ENCODE measurements around the gene EXOC4.

Gene EXOC4

GRCh38 chr7:133359449-133359848 is 106.6 kb downstream of the EXOC4 start:
- no peak overlapping the region for H3K4me3 ChIP-seq (ENCODE audit: low read depth, low read length)
- no peak for TF ChIP-seq CTCF (IDR thresholded peaks at IDR 0.05; ENCODE audit: borderline replicate concordance, insufficient read depth, low read depth, low read length)

- no peak overlapping the region for H3K4me3 ChIP-seq (ENCODE audit: low read depth, low read length)
- no peak for TF ChIP-seq CTCF (IDR thresholded peaks at IDR 0.05; ENCODE audit: borderline replicate concordance, insufficient read depth, low read depth, low read length)
Observed at GRCh38 chr7:133360201-133360600, 107.3 kb downstream of the EXOC4 start.

DNA sequence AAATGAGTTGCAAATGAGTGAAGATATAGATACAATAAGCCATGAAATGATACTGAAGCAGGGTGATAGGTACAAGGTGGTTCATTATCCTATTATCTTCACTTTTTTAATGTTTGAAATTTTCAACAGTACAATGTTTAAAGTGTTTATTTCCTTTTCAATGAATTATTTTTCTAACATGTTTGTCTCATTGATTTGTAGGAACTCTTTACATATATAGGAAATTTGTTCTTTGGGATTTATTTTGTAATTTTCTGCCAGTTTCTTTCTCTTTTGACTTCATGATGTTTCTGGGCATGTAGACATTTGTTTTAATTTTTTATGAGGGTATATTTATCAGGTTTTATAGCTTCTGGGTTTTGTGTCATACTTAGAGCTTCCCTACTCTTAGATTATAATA is 108.9 kb downstream of the EXOC4 start:
- no peak for TF ChIP-seq CTCF (IDR thresholded peaks at IDR 0.05; ENCODE audit: borderline replicate concordance, insufficient read depth, low read depth, low read length)
- H3K4me3 ChIP-seq (ENCODE audit: low read depth, low read length), result no peak overlapping the region

GRCh38 chr7:133364959-133365690 is 112.2 kb downstream of the EXOC4 start:
- no peak for TF ChIP-seq CTCF (IDR thresholded peaks at IDR 0.05; ENCODE audit: borderline replicate concordance, insufficient read depth, low read depth, low read length)
- no peak overlapping the region for H3K4me3 ChIP-seq (ENCODE audit: low read depth, low read length)

- TF ChIP-seq CTCF (IDR thresholded peaks at IDR 0.05; ENCODE audit: borderline replicate concordance, insufficient read depth, low read depth, low read length), result no peak
- H3K4me3 ChIP-seq (ENCODE audit: low read depth, low read length), result no peak overlapping the region
Observed at GRCh38 chr7:133365917-133366316, 113.0 kb downstream of the EXOC4 start.

DNA sequence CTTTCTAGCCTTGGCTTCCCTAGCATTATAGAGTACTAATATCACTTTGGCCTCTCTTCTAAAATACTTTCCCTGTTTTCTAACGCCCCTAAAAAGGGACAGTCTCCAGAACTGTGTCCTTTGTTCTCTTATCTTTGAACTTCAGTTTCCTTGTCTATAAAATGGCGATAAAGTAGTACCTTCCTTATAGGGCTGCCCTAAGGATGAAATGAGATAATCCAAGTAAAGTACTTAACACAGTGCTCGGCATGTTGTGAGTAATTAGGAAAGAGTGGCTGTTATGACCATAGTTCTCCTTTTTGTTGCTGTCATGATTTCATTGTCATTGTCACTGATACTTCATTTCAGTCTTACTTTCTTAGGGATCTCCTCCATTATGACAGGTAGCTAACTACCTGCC is 114.7 kb downstream of the EXOC4 start:
- TF ChIP-seq CTCF (IDR thresholded peaks at IDR 0.05; ENCODE audit: borderline replicate concordance, insufficient read depth, low read depth, low read length), result no peak
- H3K4me3 ChIP-seq (ENCODE audit: low read depth, low read length), result no peak overlapping the region

DNA sequence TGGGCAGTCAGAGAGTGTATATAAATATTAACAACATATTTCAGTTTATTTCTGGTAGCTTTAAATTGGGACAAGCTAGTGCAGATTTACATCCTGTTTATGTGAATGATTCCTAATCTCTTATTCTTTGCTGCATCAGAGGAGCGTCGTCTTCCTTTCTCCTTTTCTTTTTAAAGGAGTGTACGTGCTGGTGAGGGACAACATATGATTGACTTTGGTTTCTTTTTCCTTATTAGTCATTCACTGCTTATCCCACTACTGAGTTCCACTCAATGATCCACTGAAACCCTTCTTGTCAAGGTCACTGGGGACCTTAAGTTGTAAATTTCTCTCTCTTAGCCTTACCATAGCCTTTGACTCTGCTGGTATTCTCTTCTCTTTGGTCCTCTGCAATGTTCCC is 116.3 kb downstream of the EXOC4 start:
- no peak for TF ChIP-seq CTCF (IDR thresholded peaks at IDR 0.05; ENCODE audit: borderline replicate concordance, insufficient read depth, low read depth, low read length)
- H3K4me3 ChIP-seq (ENCODE audit: low read depth, low read length), result no peak overlapping the region
